Mesendoderm (in vitro differentiated cells): Measurements from ENCODE around the gene ANAPC7. TPM values are rescaled to one million over a fixed set of nuclear protein-coding genes. Genes with fewer than 3 reads are reported as not detected.
A peak's percentile ranks its signal among the peaks of the same experiment; 100 is the strongest.

Source experiments
- DNase-seq: peaks from one replicate; pipeline ENCODE4 v3.0.0; 2013
- H2AK5ac ChIP-seq: 2 replicates; pipeline ENCODE4 v1.6.1; 2013; ENCODE audit warnings: low read length, inconsistent platforms
- H2BK120ac ChIP-seq: 2 replicates; pipeline ENCODE4 v1.6.1; 2013; ENCODE audit warnings: low read depth, mild to moderate bottlenecking, low read length, moderate library complexity, mixed read lengths
- H2BK15ac ChIP-seq: replicated peaks from 2 replicates; pipeline ENCODE4 v1.6.1; 2013; ENCODE audit warnings: low read depth, mild to moderate bottlenecking, moderate library complexity
- H2BK5ac ChIP-seq: 2 replicates; pipeline ENCODE4 v1.6.1; 2013; ENCODE audit warnings: low read length, inconsistent platforms
- H3K18ac ChIP-seq: 2 replicates; pipeline ENCODE4 v1.6.1; 2013; ENCODE audit warnings: mild to moderate bottlenecking, low read length, mixed read lengths
- H3K23ac ChIP-seq: one replicate; pipeline ENCODE4 v1.6.1; 2013; ENCODE audit warnings: low read length
- H3K27ac ChIP-seq: 2 replicates; pipeline ENCODE4 v1.5.1; 2013; ENCODE audit warnings: low read depth, mild to moderate bottlenecking, inconsistent platforms, low read length, moderate library complexity
- H3K27me3 ChIP-seq: 2 replicates; pipeline ENCODE4 v1.6.1; 2013; ENCODE audit warnings: low read length, control low read depth, mild to moderate bottlenecking, inconsistent platforms; ENCODE audit not compliant: insufficient read depth, poor library complexity
- H3K36me3 ChIP-seq: 2 replicates; pipeline ENCODE4 v1.6.1; 2013; ENCODE audit warnings: low read length, inconsistent platforms; ENCODE audit not compliant: control insufficient read depth, insufficient read depth
- H3K4ac ChIP-seq: one replicate; pipeline ENCODE4 v1.6.1; 2013; ENCODE audit warnings: low read depth, mild to moderate bottlenecking, low read length, moderate library complexity
- H3K4me1 ChIP-seq: 2 replicates; pipeline ENCODE4 v1.6.1; 2013; ENCODE audit warnings: low read depth, low read length, inconsistent platforms; ENCODE audit not compliant: control insufficient read depth
- H3K4me2 ChIP-seq: 2 replicates; pipeline ENCODE4 v1.6.1; 2013; ENCODE audit warnings: low read length
- H3K4me3 ChIP-seq: 2 replicates; pipeline ENCODE4 v1.5.1; 2013; ENCODE audit warnings: mild to moderate bottlenecking, low read length
- H3K56ac ChIP-seq: one replicate; pipeline ENCODE4 v1.6.1; 2013; ENCODE audit warnings: low read length
- H3K79me1 ChIP-seq: 2 replicates; pipeline ENCODE4 v1.6.1; 2013; ENCODE audit warnings: low read length, inconsistent platforms
- H3K79me2 ChIP-seq: 2 replicates; pipeline ENCODE4 v1.6.1; 2013; ENCODE audit warnings: mild to moderate bottlenecking, low read length; ENCODE audit not compliant: control insufficient read depth, insufficient read depth
- H3K9ac ChIP-seq: 2 replicates; pipeline ENCODE4 v1.6.1; 2013; ENCODE audit warnings: low read length, inconsistent platforms
- H4K5ac ChIP-seq: one replicate; pipeline ENCODE4 v1.6.1; 2013; ENCODE audit warnings: low read length
- H4K8ac ChIP-seq: one replicate; pipeline ENCODE4 v1.6.1; 2013; ENCODE audit warnings: low read depth, mild to moderate bottlenecking, control low read depth, low read length, moderate library complexity
- WGBS: extraction: QIAGEN DNeasy Blood & Tissue Kit; methylation state at CpG from one replicate; pipeline ENCODE4 v1.1.7; 2013; ENCODE audit warnings: low lambda C conversion rate, missing lambda C conversion rate; ENCODE audit not compliant: insufficient coverage; ENCODE audit errors: extremely low coverage; 5-methylcytosine and 5-hydroxymethylcytosine counted together
- small RNA-seq: library from polyadenylated mRNA; stranded (forward); fragments of <200 nt; extraction: miRNeasy Mini kit (QIAGEN cat#:217004); gene quantifications from one replicate; pipeline ENCODE3, GENCODE V24; 2013; ENCODE audit not compliant: insufficient read depth

The ANAPC7 gene

DNA sequence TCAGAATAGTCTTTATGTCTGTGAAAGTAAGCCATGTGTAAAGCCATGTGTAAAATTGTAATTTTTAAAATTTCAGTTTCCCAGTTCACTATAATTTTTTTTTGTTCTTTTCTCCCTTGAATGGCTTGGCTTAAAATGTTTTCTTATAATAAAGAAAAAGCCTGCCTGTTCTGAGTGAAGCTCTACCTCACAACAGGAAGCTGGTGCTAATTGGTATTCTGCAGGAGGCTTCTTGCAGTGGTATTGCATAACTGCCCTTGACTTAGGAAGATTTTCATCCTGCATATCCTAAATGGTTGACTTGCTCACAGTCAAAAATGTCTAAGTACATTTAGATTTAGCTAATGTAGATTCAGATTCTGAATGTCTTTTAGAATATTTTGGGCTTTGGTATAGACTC is 73.0 kb downstream of the ANAPC7 start:
- H3K27ac ChIP-seq = no peak overlapping the region
- H3K23ac ChIP-seq = no peak overlapping the region
- no peak overlapping the region for H3K18ac ChIP-seq
- peak; percentile 77 for DNase-seq
- no peaks in the 10 kb centered on the region for H3K4me1 ChIP-seq
- no peak overlapping the region for H3K56ac ChIP-seq
- no peak overlapping the region for H3K4me2 ChIP-seq
- H3K79me1 ChIP-seq = peaks cover 3% of the 10 kb centered on the region
- H4K8ac ChIP-seq = no peak overlapping the region
- no peak overlapping the region for H2AK5ac ChIP-seq
- H3K27me3 ChIP-seq = no peaks in the 10 kb centered on the region
- H4K5ac ChIP-seq = no peak overlapping the region
- H3K9ac ChIP-seq = no peak overlapping the region
- H2BK15ac ChIP-seq = no peak overlapping the region
- no peak overlapping the region for H2BK120ac ChIP-seq
- no peak overlapping the region for H3K4ac ChIP-seq
- H3K36me3 ChIP-seq = peaks cover 6% of the 10 kb centered on the region
- H3K79me2 ChIP-seq = peaks cover 6% of the 10 kb centered on the region
- H2BK5ac ChIP-seq = no peak overlapping the region
- H3K4me3 ChIP-seq = no peak overlapping the region

DNA sequence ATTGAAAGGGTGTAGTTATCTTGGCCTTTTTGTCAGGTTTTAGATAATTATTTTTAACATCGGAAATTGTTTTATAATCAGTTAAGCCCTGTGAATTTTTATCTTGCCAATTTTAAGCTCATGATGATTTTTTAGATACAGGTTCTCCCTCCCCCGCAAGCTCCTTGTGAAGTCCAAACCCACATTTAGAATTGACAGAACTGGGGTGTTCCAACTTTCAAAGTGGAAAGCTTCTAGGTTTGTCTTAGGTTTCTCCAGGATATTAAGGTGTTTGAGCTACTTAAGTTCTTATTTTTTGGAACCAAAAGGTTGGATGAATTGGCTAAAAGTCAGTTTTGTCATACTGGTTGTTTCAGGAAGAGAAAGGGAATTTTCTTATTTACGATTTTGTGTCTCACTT is 73.4 kb downstream of the ANAPC7 start:
- H4K8ac ChIP-seq = no peak overlapping the region
- no peaks in the 10 kb centered on the region for H3K27me3 ChIP-seq
- no peak overlapping the region for H2BK5ac ChIP-seq
- no peak overlapping the region for H3K9ac ChIP-seq
- H2BK15ac ChIP-seq = no peak overlapping the region
- no peak overlapping the region for H2BK120ac ChIP-seq
- no peak overlapping the region for H2AK5ac ChIP-seq
- no peak overlapping the region for H3K18ac ChIP-seq
- DNase-seq = no peak
- H3K56ac ChIP-seq = no peak overlapping the region
- H4K5ac ChIP-seq = no peak overlapping the region
- H3K79me1 ChIP-seq = peaks cover 3% of the 10 kb centered on the region
- peaks cover 6% of the 10 kb centered on the region for H3K79me2 ChIP-seq
- peaks cover 6% of the 10 kb centered on the region for H3K36me3 ChIP-seq
- no peak overlapping the region for H3K27ac ChIP-seq
- no peak overlapping the region for H3K4ac ChIP-seq
- no peak overlapping the region for H3K4me2 ChIP-seq
- WGBS = no CpG with 5 or more reads among the region's 3 CpGs
- no peak overlapping the region for H3K23ac ChIP-seq
- no peak overlapping the region for H3K4me3 ChIP-seq
- no peaks in the 10 kb centered on the region for H3K4me1 ChIP-seq

DNA sequence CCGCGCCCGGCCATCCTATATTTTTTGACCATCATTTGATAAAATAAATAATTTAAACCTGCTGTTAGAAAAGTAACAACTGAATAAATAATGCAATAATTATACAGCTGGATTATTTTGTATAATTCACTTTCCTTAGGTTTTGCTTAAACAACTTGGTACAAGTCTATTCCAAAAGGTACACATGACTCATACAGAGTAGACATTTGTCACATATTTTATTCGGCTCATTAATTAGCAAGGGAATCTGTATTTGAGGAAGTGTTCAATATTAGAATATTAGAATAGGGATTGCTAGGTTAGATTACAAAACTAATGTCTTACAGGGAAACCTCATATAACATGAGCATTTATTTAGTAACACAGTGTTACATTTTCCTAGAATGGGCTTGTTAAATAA is 73.8 kb downstream of the ANAPC7 start:
- H3K79me1 ChIP-seq = peaks cover 3% of the 10 kb centered on the region
- no peak overlapping the region for H3K4me3 ChIP-seq
- no CpG with 5 or more reads among the region's 4 CpGs for WGBS
- H3K4me2 ChIP-seq = no peak overlapping the region
- H2AK5ac ChIP-seq = no peak overlapping the region
- H2BK15ac ChIP-seq = no peak overlapping the region
- H4K8ac ChIP-seq = no peak overlapping the region
- H3K36me3 ChIP-seq = peaks cover 3% of the 10 kb centered on the region
- peaks cover 6% of the 10 kb centered on the region for H3K79me2 ChIP-seq
- no peak overlapping the region for H2BK5ac ChIP-seq
- no peak overlapping the region for H3K27ac ChIP-seq
- no peak overlapping the region for H3K23ac ChIP-seq
- H4K5ac ChIP-seq = no peak overlapping the region
- no peak overlapping the region for H3K56ac ChIP-seq
- no peak overlapping the region for H3K4ac ChIP-seq
- no peak overlapping the region for H3K18ac ChIP-seq
- no peaks in the 10 kb centered on the region for H3K4me1 ChIP-seq
- no peak for DNase-seq
- H2BK120ac ChIP-seq = no peak overlapping the region
- no peaks in the 10 kb centered on the region for H3K27me3 ChIP-seq
- H3K9ac ChIP-seq = no peak overlapping the region

Small RNAs within 50 kb of the gene (small RNA-seq; reads per million reads assigned to genes)
- gene RN7SL769P = not detected
